GM18508 (cell line): ENCODE data around the gene NNMT.

Experiments
- ATAC-seq: cut with Tn5 transposase; IDR thresholded peaks from one replicate; pipeline ENCODE4 v1.9.1; 2021; ENCODE audit warnings: moderate number of reproducible peaks; ENCODE audit not compliant: insufficient read depth, unreplicated experiment

Gene NNMT

DNA sequence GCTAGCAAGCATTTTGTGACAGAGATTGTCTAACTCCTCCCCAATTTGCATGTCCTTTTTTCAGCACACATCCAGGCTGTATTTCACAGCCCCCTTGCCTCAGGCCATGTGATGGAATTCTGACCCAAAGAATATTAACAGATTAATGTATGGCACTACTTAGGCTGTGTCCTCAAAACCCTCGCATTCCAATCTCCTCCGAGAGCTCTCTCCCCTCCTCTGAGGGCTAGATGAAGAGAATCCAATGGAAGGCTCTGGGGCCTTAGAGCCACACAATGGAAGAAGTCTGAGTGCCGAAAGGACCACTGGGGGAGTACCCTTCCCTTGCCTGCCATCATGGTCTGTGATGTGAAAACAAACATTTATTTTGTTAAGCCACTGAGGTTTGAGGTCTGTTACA lies 13.7 kb upstream of the NNMT start:
- no peak for ATAC-seq

DNA sequence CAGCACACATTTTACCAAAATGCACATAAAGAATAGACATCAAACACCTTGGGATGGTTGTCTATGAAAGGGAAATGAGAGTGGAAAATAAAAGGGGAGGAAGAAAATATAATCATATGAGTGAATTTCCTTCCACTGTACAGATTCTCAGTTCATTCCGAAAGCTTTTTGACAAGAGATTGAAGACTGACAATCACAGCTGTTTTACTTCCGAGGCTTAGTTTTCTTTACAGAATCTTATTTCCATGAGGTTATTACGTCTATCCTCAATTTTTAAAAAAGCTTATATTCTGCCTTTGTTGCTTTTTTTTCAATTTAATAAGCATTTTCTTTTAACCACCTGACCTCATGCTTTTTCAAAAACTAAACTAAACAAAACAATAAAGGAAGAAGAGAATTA lies 12.8 kb upstream of the NNMT start:
- no peak for ATAC-seq

DNA sequence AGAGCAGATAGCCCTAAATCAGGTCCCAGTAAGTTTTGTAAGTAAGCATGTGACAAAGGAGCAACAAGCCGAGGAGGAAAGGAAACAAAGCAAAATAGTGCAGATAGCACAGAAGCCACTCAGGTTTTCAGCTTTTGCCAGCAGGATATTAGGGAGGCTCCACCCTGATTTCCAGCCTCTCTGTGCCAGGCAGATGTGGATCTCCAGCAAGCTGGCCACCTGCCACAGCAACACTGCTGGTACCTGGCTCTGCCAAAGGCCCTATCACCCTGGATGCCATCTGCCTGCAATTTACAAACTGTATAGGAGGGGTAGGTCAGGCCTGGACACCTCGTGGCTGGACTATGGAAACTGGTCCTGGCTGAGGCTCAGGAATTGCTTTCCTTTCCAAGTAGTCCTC lies 12.2 kb upstream of the NNMT start:
- no peak for ATAC-seq

DNA sequence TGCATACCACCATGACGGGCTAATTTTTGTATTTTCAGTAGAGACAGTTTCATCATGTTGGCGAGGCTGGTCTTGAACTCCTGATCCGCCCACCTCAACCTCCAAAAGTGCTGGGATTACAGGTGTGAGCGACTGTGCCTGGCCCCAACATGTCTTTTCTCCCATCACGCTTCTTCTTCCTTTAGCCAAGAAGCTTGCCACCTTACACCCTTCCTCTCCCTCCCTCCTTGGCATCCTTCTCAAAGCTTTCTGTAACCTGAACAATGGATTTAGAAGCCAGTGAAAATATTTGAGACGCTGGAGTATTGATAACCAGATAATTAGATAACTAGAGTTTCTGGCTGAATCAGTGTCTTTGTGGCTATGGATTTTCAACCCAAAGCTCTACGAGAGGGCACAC lies 11.3 kb upstream of the NNMT start:
- no peak for ATAC-seq

DNA sequence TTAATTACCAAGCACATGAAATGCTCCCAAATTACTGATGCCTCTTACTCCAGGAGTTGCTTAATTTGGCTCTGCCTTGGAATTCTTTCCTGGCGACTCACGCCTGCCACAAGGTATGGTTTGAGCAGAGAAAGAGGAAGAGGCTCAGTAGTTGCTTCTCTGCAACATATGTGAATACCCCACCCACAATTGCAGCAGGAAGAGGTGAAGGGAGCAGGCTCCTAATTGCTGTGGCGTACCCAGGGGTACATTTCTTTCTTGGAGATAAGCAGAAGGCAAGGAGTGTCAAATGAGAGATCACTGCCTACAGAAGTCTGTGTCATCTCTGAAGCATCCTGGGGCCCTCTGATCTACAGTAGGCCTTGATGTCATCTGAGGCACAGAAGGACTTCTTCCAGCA lies 10.6 kb upstream of the NNMT start:
- no peak for ATAC-seq

DNA sequence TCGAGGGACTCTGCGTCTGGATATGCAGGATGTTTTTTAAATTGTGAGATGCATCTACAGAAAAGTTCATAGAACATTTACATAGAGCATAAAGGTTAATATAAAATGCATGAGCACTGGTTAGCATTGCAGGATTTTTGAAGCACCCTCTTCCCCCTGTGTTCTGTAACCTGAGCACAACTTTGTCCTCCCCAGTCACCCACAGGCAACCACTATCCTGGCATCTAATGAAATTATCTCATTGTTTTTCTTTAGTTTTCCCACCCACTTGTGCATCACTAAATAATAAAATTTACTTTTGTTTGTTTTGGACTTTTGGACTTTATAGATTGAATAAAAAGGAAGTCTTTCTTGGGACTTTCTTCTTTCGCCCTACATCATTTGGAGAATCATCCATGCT lies 10.0 kb upstream of the NNMT start:
- ATAC-seq, result no peak

DNA sequence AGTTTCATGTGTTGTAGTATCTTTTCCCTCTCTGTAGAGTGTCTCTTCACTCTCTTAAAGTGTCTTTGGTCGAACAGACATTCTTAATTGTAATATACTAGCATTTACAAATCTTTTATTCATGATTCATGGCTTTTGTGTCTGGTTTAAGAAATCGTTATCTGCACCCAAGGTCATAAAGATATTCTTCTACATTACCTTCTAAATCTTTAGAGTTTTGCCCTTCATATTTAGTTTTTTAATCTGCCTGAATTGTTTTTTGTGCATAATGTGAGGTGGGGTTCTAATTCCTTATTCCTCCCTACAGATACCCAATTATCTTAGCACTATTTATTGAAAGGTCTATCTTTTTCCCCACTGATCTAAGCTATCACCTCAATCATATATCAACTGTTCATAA lies 9.0 kb upstream of the NNMT start:
- no peak for ATAC-seq

DNA sequence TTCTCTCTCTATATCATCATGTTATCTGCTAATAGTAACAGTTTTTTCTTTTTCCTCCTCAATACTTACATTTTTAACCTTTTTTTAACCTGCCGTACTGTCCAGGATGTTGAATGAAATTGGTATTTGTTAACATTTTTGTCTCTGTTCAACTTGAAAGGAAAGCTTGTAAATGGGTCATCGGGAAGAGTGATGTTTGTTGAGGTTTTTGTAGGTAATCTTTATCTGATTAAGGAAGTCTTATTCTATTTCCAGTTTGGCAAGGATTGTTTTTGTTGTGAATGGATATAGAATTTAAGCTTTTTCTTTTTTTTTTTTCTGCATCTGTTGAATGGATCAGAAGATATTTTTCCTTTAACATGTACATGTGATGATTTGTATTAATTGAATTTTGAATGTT lies 8.1 kb upstream of the NNMT start:
- ATAC-seq, result no peak

DNA sequence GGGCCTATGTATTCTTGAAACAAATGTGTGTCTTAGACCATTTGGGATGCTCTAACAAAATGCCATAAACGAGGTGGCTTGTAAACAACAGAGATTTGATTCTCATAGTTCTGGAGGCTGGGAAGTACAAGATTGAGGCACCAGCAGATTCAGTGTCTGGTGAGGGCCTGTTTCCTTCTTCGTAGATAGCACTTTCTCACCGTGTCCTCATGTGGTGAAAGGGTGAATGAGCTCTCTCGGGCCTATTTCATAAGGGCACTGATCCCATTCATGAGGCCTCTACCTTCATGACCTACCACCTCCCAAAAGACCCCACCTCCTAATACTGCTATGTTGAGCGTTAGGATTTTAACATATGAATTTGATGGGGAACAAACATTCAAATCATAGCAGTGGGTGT lies 6.4 kb upstream of the NNMT start:
- ATAC-seq, result no peak

DNA sequence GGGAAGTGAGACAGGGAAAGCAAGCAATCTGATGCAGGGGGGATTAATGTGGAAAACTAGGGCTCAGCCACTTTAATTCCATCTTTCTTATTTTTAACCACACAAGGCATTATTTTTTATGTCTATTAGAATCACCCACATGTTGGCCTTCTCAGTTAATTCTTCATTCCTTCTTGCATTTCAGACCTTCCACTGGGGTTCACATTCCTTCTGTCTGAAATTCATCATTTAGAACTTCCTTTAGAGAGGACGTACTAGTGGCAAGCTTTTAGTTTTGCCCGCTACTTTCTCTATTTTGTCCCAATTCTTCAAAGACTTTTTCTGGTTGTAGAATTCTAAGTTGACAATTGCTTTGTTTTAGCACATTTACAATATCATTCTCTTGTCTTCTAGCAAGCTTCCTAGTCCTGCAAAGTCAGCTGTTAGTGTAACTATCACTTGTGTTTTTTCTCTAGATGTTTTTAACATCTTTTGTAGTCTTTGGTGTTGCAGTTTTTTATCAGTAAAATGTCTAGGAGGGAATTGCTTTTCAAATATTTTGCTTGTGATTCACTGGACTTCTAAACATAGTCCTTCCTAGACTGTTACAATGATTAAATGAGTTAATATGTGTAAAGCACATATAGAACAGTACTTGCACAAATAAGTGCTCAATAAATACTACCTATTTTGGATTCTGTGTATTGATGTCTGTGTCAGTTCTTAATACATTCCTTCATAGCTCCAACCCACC lies 5.5 kb upstream of the NNMT start:
- ATAC-seq, result no peak

DNA sequence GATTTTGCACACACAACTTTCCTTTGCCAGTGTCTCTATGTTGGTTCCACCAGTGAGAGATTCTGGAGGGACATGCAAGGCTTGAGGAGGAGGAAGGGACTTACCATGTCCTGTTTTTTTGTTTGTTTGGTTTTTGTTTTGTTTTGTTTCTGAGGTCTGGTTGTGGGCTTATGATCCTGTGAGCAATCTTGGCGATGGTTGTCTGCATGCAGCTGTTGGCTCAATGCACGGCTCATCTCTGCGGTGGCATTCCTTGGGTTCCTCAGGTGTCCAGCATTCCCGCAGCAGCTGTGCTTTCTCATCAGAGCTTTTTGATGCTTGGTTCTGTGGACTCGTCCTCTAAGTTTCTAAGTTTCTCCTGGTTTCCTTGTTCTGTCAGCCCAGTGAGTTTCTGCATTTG lies 4.8 kb upstream of the NNMT start:
- ATAC-seq, result no peak

DNA sequence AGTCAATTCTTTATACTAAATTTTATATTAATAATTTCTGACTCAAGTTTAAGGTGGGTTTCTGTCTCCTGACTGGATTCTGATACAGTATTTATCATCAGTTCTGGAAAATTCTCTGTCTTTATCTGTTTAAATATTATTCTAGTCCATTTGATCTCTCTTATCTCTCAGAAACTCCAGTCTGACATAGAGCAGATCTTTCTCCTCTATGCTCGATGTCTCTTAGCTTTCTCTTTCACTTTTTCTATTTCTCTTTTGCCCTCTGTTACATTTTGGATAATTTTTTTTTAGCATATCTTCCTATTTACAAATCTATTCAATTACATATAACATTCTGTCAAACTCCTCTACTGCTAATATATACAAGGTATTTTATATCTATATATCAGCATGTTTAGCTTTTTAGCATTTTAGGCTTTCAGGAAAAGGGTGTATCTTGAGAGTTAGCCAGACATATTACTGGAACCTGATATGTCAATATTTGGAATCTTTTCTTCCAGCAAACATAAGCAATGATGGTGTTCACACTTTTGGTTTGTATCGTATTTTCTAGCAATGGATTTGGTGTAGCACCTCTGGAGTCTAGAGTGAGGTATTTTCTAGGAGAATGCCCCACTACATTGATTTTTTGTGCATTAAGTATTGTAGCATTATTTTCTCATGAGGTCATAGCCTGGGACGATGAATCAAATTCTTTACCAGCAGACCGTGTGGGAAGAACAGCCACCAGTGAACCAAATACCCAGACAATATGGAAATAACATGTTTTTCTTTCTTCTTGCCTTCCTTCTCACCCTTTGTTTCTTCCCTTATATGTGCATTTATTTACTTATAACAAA lies 4.1 kb upstream of the NNMT start:
- no peak for ATAC-seq

DNA sequence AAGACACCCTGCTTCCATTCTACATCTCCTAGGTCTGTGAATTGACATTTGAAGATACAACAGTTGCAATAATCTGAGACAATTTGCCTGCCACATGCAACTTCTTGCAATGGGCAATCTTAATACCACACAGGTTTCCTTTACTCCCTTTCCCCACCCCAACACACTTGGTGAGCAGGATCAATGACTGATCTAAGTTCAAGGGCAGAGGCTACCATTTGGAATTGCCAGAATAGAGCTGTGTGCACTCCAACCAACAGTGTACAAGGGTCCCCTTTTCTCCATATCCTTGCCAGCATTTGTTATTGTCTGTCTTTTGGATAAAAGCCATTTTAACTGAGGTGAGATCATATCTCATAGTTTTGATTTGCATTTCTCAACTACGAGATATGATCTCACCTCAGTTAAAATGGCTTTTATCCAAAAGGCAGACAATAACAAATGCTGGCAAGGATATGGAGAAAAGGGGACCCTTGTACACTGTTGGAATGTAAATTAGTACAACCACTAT lies 2.9 kb upstream of the NNMT start:
- ATAC-seq, result no peak

DNA sequence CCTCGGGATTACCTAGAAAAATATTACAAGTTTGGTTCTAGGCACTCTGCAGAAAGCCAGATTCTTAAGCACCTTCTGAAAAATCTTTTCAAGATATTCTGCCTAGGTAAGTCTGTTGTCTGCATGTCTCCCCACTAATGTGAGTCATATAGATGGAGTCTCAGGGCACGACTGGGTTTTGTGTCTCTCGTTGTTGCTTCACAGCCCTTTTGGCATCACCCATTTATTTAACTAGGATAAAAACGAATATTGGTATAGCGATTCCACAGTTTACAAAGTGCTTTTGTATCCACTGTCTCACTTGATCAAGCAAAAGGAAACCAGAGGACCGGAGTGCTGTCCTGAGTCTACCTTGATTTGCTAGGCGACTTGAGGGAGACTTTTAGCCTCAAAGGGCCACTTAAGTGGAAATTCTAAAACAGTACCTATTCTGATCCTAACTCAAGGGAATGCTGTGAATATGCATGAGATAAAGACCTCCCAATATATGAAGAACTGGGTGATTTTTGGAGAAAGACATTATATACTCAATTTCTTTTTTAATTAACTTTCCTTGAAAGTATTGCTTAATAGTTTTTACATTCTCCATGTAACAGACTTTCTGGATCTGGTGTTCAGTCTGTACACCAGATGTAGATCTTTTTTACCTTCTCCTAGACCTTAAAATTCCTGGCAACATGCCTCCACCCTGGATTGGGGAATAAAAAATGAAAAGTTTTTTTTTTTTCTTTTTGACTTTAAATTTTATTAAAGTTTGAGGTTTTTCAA lies 590 bp downstream of the NNMT start:
- no peak for ATAC-seq

DNA sequence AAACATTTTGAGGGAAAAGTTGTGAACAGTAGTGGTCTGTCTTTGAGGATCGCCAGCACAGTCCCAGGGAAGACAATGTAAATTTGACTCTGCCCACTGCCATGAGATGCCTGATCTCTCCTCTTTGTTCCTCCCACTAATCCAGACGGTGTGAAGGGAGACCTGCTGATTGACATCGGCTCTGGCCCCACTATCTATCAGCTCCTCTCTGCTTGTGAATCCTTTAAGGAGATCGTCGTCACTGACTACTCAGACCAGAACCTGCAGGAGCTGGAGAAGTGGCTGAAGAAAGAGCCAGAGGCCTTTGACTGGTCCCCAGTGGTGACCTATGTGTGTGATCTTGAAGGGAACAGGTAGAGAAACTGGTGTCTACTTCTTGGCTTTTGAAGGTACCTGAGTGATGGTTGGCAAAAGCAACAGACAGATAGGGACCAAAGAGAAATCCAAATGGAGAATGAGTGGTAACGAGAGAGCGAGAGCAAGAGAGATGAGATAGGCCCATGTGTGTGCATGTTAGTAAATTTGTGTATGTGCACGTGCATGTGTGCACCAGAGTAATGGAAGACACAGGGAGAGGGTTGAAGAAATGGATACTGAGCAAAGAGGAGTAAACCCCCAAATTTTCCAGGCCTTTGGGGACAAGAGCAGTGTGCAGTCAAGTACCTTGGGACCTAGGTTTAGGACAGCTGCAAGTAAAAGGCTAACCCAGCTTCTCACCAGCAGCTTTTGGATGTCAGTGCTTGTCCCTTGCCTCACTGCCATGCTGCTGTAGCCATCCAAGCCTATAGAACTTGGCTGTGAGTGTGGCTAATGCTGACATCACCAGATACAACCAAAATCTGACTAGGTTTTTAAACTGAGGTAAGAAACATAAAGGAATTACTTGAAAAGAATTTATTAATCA lies 1.9 kb downstream of the NNMT start:
- no peak for ATAC-seq

DNA sequence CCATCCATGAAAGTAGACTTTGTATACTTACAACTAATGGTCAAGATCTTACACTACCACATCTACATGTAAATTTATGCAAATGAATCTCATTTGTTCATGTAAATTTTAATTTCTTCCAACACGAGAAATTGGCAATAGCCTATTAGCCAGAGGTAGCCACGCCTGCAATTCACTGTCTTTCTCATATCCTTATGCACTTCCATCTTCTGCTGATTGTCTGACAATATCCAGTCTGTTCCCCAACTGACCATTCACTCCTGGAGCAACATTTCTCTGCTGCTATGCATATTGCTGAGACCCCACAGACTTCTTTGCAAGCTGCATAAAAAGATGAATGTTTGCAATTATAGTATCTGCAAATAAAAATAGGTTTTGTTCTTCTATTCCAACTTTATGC lies 2.5 kb downstream of the NNMT start:
- ATAC-seq, result no peak

DNA sequence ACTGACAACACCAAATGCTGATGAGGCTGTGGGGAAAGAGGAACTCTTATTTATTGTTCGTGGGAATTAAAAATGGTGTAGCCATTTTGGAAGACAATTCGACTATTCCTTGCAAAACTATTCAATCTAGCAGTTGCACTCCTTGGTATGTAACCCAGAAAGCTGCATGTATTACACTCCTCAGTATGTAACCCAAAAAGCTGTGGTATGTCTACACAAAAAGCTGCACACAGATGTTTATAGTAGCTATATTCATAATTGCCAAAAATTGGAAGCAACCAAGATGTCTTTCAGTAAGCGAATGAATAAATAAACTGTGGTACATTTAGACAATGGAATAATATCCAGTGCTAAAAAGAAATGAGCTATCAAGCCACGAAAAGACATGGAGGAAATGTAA lies 4.9 kb downstream of the NNMT start:
- ATAC-seq, result no peak

DNA sequence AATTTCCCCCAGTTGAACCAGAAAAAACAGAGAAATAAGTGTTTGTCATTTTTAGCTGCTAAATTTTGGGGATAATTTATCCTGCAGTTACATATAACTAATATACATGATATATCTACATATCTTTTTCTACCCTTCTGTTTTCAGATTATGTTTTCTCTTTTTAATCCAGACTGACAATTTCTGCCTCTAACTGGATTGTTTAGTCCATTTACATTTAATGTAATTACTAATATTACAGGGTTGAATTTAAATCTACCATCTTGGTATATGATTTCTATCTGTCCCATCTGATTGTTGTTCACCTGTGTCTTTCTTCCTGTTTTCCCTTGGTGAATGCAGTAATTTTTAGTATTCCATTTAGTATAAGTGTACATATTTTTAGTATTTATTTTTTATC lies 5.7 kb downstream of the NNMT start:
- ATAC-seq, result no peak

DNA sequence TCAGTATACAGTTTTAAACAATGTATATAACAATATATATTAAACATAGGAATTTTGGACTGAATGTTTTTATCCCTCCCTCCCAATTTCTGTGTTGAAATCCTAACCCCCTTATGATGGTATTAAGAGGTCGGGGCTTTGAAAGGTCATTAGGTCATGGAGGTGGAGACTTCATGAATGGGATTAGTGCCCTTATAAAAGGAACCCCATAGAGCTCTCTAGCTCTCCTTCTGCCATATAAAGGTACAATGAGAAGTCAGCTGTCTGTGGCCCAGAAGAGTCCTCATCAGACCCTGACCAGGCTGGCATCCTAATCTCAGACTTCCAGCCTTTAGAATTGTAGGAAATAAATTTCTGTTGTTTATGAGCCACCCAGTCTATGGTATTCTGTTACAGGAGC lies 6.5 kb downstream of the NNMT start:
- ATAC-seq, result no peak

DNA sequence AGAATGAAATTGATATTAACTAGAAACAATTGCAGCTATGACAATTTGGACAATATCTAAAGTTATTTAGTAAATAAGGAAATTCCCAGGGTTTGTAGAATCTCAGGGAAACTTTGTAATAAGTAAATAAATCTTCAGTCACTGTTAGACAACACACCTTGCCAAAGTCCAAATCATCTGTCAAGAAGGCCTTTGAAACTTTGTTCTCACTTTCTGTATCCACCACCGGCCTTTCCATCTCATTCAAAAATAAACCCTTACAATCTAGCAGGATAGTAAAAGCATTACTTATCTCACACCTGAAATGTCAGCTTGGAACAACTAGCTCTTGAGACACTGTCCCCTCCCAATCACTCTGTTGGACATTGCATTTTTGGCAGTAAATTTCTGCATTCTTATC lies 7.9 kb downstream of the NNMT start:
- ATAC-seq, result no peak
